ENCODE results near the gene ZNF76. TPM values are rescaled to one million over a fixed set of nuclear protein-coding genes. Genes with fewer than 3 reads are reported as not detected.
A peak's percentile ranks its signal among the peaks of the same experiment; 100 is the strongest.

The ZNF76 gene
- total and polyA plus RNA-seq, 2 donors (not counting 1 experiment from before 2014, with no cell fraction given) = 96.9 to 145 TPM

- intact Hi-C loops (cut with micrococcal nuclease) = loop anchor here (1.0 to 2.0 kb wide), 3 partner anchors 8 to 15 kb away; no protein-coding TSS in a partner anchor
Measured at GRCh38 chr6:35311390-35312075, 52.0 kb downstream of the ZNF76 start.

More at GRCh38 chr6:35311390-35312075, 52.0 kb downstream of the ZNF76 start:
- no peaks in the 10 kb centered on the region for H3K27me3 Mint-ChIP-seq
- Histone ChIP-seq H2AFZ (ENCODE audit: insufficient read depth, low read depth, low read length, poor library complexity, severe bottlenecking) (peak overlapping the region; percentile 70), H3K27me3 (replicated peaks in 1 of 4; ENCODE audit: control extremely low read depth in 1 of 4, control insufficient read depth in 3 of 4, insufficient read depth in 4 of 4, low read length in 3 of 4) (no peaks in the 10 kb centered on the region), H3K4me3 (ENCODE audit: control extremely low read depth in 1 of 5, extremely low read depth in 1 of 5, insufficient read depth in 1 of 5, low read depth in 2 of 5, low read length in 4 of 5) (peak overlapping the region in 4 of 5 experiments; percentile 16 to 48 (median 44)), H3K79me2 (ENCODE audit: control insufficient read depth, insufficient read depth, low read length) (peaks cover 94% of the 10 kb centered on the region), H3K9ac (ENCODE audit: low read length) (peak overlapping the region; percentile 60), H3K36me3 (replicated peaks in 1 of 2; ENCODE audit: control extremely low read depth in 1 of 2, control insufficient read depth in 1 of 2, extremely low read depth in 1 of 2, insufficient read depth in 2 of 2, low read length in 1 of 2) (peaks cover 0 to 56% of the 10 kb centered on the region in 2 experiments), H3K27ac (ENCODE audit: low read length in 2 of 2) (peak overlapping the region; percentile 78 to 89), H3K9me3 (ENCODE audit: control extremely low read depth in 1 of 3, control insufficient read depth in 2 of 3, insufficient read depth in 1 of 3, low read length in 2 of 3) (no peaks in the 10 kb centered on the region), H3K4me2 (replicated peaks; ENCODE audit: low read depth, low read length, poor library complexity, severe bottlenecking) (peak overlapping the region; percentile 74), H4K20me1 (ENCODE audit: control insufficient read depth, insufficient read depth, low read length, poor library complexity, severe bottlenecking) (no peaks in the 10 kb centered on the region), H3K4me1 (ENCODE audit: control insufficient read depth in 2 of 2, insufficient read depth in 2 of 2, low read length in 2 of 2) (peaks cover 41 to 44% of the 10 kb centered on the region in 2 donors)
- peak overlapping the region; percentile 99 for H3K27ac Mint-ChIP-seq
- H3K4me3 Mint-ChIP-seq = peak overlapping the region; percentile 81
- ChIA-PET POLR2A (interaction anchor here (1.1 to 1.4 kb wide), 2 partner anchors 9 to 10 kb away, joined by 3 to 7 read pairs; no protein-coding TSS in a partner anchor), CTCF (interaction anchor here (0.8 to 9.7 kb wide), 9 partner anchors 8 to 140 kb away, joined by 3 to 87 read pairs (median 4); partner anchors contain the start of genes DEF6 and FANCE)
- TF ChIP-seq EZH2 (IDR thresholded peaks at IDR 0.05; ENCODE audit: borderline replicate concordance, insufficient read depth, low read depth, low read length, poor library complexity, severe bottlenecking) (no peak), CTCF (IDR thresholded peaks at IDR 0.05) (no peak)
- ATAC-seq (ENCODE audit: low read depth) (peak; percentile 65), DNase-seq (peak; percentile 60)
- H3K9me3 Mint-ChIP-seq (ENCODE audit: insufficient read depth) = no peaks in the 10 kb centered on the region
- WGBS (ENCODE audit: insufficient coverage) = 4% methylated on average over 3 of the region's 6 CpGs
- peaks cover 72% of the 10 kb centered on the region for H3K4me1 Mint-ChIP-seq

All from B cell (primary cell).